Measurements from ENCODE around the gene STAC3.

Gene STAC3

DNA sequence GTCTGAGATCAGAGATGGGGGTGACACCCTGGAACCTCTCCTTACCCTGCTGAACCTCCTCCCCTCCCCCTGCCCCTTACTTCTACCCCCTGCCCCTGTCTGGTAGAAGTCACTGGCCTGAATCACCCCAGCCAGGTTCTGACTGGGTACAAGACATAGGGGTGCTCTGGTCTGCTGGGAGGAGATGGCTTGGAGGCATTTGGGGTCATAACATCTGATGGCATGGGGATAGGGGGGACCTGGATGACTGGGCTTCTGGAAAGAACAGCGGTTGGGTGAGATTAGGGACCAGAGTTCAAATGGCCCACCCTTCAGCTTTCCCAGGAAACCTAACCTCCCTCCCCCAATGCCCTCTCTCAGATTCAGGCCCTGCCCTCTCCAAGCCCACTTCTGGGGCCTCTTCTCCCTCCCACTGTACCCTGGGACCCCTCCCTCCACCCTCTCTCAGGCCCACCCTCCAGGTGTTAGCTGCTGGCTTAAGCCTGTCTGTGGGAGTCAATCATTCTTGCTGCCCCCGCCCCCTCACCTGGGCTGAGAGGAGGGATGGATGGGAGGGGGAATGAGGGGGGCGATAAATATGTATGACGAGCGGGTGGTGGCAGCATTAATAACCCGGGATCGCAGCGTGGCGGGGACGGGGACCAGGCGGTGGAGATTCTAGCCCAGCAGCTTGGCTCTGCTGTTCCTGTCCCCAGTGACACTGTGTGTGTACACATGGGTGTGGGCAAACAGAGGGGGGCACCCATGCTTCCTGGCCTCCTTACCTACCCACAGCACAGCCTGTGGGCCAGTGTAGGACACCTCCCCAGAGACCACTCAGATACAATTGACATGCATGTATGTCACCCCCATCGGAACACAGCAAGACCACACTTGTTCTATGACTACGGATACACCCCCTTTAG is 28.4 kb downstream of the STAC3 start:
- DNase-seq (ENCODE audit: low spot score): no peak

GRCh38 chr12:57221169-57221917 is 29.6 kb downstream of the STAC3 start:
- DNase-seq (ENCODE audit: low spot score): no peak

DNA sequence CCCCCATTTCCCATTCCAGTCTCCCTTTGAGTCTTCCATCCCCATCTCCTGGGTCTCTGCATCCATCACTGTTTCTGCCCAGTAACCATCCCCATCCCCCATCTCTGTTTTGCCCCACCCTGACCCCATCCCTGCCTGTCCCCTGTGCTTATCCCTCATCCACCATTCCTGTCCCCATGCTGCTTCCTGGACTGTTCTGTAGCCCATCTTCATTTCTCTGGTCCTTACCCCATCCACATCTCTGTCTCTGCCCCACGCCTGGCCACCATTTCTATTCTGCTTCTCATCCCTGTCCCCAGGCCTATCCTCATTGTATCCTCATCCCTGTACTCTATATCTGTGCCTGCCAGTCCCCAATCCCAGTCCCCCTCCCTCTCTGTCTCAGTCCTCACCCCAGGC is 30.2 kb downstream of the STAC3 start:
- DNase-seq (ENCODE audit: low spot score): no peak

DNA sequence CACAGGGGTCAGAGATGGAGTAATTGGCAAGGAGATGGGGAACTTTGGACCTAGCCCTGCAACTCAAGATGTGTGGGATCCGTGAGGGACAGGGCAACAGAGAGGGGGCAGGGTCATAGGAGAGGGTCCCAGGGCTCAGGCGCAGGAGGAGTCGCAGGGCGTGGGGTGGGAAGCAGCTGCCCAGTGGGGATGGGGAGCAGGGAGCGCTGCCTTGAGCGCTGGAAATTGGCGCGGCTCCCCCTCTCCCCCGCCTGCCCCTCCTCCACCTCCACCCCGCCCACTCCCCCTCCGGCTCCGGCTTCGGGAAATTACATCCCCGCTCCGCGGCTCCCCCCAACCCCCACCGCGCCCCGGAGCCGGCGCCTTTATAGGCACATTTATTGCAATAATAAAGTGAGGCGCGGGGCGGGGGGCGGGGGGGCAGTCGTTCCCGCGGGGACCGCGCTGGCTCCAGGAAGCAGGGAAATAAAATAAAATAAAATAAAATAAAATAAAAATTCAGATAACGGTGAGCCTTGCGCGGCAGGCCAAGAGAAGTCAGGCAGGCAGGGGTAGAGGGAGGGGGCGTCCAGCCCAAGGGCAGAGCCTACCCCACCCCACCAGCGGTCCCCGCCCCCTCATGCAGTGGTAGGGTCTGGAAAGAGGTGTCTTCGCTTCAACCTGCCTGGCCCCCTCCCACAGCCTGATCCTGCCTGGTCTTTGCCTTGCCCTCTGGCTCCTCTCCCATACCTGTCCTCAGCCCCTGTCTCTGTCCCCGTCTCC is 30.8 kb downstream of the STAC3 start:
- DNase-seq (ENCODE audit: low spot score): no peak

- no peak for DNase-seq (ENCODE audit: low spot score)
Measured at GRCh38 chr12:57219205-57219992, 31.6 kb downstream of the STAC3 start.

GRCh38 chr12:57218030-57218853 is 32.7 kb downstream of the STAC3 start:
- DNase-seq (ENCODE audit: low spot score): no peak

DNA sequence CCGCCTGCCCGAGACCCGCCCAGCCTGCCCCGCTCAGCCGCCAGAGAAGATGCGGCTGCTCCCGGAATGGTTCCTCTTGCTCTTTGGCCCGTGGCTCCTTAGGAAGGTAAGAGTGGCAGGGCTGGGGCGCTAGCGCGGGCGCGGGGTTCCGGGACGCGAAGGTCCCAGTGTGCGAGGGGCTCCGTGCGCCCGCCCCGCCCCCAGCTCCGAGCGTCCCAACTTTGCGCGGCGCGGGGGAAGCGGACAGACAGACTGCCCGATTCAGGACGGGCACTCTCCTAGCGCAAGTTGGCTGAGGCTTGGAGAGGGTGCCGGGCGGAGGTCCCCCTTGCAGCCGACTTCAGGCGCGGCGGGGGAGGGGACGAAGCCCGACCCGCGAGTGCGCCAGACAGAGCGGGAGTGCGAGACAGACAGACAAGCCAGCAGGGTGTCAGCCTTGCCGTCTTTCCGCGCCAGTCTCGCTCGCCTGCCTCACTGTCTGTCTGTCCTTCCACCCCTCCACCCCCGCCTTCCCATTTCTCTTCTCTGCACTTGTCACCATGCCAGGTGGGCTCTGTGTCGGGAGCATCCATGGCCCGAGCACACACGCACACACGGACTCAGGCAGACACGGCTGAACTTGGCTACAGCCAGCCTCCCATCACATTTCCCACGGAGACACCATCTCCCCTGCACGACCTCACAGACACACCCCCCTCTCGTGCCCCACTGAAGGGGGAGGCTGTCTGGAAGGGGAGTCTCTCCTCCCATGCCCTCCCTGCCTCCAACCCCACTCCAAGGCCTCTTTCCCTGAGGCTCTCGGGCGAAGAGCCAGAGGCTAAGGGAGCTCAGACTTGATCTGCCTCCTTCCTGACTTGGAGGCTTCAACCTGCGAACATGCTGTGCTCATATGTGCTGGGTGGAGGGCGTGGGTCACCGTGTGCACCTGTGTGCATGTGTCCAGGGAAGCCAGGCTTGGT is 33.8 kb downstream of the STAC3 start:
- DNase-seq (ENCODE audit: low spot score): peak; percentile 68

DNA sequence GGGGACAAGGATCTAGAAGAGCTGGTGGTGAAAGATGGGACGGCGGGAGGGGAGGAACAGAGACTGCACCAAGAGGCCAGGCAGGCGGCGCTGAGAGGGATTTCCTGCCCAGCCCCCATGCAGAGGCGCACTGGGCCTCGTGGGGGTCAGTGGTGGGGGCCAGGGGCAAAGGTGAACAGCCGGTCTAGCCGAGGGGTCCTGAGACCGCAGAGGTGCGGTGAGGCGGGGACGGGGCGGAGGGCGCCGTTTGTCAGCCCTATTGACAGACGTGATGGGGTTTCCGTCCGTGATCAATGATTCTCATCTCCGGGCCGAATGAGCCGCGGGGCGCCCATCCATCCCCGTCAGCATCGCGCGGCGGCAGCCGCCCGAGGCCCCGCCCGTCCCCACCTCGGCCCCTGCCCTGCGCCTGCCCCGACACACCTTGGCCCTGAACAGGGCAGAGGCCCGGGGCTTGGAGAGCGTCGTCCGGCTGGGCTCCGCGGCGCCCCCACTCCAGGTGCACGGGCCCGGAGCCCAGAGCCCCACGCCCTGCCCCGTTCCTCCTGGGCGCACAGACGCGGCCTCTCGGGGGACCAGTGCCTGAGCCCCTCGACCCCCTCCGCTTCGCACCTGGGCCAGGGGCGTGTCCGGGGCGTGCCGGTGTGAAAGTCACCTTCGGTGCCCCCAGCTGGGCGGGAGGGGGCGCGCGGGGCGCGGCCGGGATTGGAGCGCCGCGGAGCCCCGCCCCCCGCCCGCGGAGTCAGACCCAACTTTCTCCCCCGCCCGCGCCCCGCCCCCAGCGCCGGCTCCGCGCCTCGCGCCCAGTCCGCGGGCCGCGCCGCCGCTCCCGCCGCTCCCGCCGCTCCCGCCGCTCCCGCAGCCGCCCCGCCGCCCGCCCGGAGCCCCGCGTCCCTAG is 34.7 kb downstream of the STAC3 start, which contains the start of gene NXPH4:
TSS of gene NXPH4 (plus strand) at position 781 of the 898 bp plus-strand sequence. CDS start 176 bp downstream, outside the sequence.
- no peak for DNase-seq (ENCODE audit: low spot score)

DNA sequence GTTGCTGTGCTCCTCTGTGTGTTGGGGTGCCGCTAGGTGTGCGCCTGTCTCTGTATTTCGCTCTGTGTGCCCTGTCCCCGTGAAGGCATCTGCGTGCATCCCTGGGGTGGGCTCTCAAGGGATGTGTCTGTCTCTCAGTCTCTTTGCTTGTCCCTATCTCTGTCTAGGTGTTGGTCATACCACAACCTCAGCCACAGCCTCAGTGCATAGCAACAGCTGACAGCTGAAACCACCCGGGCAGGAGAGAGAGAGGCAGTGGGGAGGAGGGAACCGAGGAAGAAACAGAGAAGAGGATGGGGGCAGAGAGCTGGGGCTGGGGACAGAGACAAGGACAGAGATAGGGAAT is 35.3 kb downstream of the STAC3 start:
- no peak for DNase-seq (ENCODE audit: low spot score)

GRCh38 chr12:57215065-57215464 is 35.9 kb downstream of the STAC3 start:
- DNase-seq (ENCODE audit: low spot score): no peak

DNA sequence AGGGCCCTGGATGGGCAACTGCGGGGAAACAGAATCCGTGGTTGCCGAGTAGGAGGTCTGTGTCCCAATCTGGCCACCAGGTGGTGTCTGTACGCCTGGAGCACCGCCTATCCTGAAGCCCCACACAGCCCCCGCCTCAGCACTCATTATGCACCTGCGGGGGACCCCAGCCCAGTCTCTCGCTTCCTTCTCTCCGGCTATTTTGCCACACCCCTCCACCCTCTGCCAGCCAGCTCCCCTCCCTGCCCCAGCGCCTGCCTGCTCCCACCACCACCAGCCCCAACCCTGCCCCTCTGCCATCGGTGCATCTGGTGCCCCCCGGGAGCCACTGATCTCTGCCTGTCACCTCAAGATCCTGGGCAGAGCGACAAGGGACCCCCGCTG is 36.6 kb downstream of the STAC3 start:
- peak; percentile 84 for DNase-seq (ENCODE audit: low spot score)

GRCh38 chr12:57213763-57214397 is 37.1 kb downstream of the STAC3 start:
- DNase-seq (ENCODE audit: low spot score): no peak

GRCh38 chr12:57213058-57213715 is 37.8 kb downstream of the STAC3 start:
- peak; percentile 92 for DNase-seq (ENCODE audit: low spot score)

- no peak for DNase-seq (ENCODE audit: low spot score)
Measured at GRCh38 chr12:57212701-57213057, 38.3 kb downstream of the STAC3 start.

- no peak for DNase-seq (ENCODE audit: low spot score)
Measured at GRCh38 chr12:57211791-57212700, 38.9 kb downstream of the STAC3 start.

DNA sequence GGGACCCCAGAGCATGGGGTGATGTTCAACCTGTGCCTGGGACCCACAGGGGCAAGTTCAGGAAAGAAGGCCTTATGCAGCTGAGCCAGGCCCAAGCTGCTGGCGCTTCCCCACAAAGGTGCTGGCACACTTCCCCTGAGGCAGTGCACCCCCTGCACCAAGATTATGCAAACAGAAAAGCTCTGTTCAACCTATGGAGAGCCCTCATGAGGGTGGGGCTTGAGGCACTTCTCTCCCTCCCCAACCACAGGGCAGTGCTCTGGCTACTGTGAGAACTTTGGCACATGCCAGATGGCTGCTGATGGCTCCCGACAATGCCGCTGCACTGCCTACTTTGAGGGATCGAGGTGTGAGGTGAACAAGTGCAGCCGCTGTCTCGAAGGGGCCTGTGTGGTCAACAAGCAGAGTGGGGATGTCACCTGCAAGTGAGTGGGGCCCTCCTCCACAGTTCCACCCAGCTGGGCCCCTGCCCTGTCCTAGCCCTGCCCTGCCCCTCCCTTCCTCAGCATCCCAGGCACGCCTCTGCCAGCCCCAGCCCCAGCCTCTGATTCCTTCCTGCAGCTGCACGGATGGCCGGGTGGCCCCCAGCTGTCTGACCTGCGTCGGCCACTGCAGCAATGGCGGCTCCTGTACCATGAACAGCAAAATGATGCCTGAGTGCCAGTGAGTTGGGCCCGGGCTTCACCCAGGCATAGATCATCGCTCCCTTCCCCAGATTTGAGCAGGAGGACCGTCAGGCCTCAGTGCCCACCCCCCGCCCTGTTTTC is 39.9 kb downstream of the STAC3 start:
- no peak for DNase-seq (ENCODE audit: low spot score)
